Measurements from ENCODE around the gene SLC6A15. TPM values are rescaled to one million over a fixed set of nuclear protein-coding genes. Genes with fewer than 3 reads are reported as not detected.

Gene SLC6A15
- 86.0 and 160 TPM in 2 replicates for total RNA-seq

GRCh38 chr12:84912198-84913128 lies at the start of gene SLC6A15:
Gene SLC6A15, minus strand, starts transcription at chr12:84912799. Its CDS starts 20,679 bp downstream, at chr12:84892120.

Small RNAs within 50 kb of the gene (small RNA-seq; reads per million reads assigned to genes)
- gene AC128657.1: not detected

Other genes with a start within 250 kb of the SLC6A15 start
- under 0.01 and 0.39 TPM in 2 replicates for gene TSPAN19, start 123.5 kb upstream of the SLC6A15 start, total RNA-seq
- gene LRRIQ1, start 123.6 kb upstream of the SLC6A15 start, total RNA-seq: 0.59 and 1.1 TPM in 2 replicates

Measured in subcutaneous preadipocyte (primary cell).